ENCODE data around the gene CACNG4. TPM values are rescaled to one million over a fixed set of nuclear protein-coding genes. Genes with fewer than 3 reads are reported as not detected.

CACNG4 gene
- total and polyA plus RNA-seq, 2 experiments from 2014 or later: 1.6 to 4.1 TPM

- peaks cover 16% of the 10 kb centered on the region for H3K27me3 Mint-ChIP-seq (ENCODE audit: insufficient read depth, low read depth, poor library complexity)
- H3K36me3 Mint-ChIP-seq (ENCODE audit: low read depth): peaks cover under 1% of the 10 kb centered on the region; the same call in 1 of the 3 replicates
- peaks cover under 1% of the 10 kb centered on the region for H3K9me3 Mint-ChIP-seq
- Histone ChIP-seq H3K27ac (ENCODE audit: low read depth) (no peak overlapping the region), H3K36me3 (ENCODE audit: insufficient read depth) (no peaks in the 10 kb centered on the region), H3K27me3 (ENCODE audit: insufficient read depth) (no peaks in the 10 kb centered on the region), H4K20me1 (replicated peaks; ENCODE audit: insufficient read depth) (no peaks in the 10 kb centered on the region), H3K4me1 (ENCODE audit: insufficient read depth) (peaks cover 4% of the 10 kb centered on the region), H3F3A (replicated peaks; ENCODE audit: low read depth) (no peaks in the 10 kb centered on the region), H3K9me2 (ENCODE audit: insufficient read depth) (no peaks in the 10 kb centered on the region), H3K4me3 (no peak overlapping the region), H2AFZ (peak overlapping the region; percentile 87), H3K79me2 (replicated peaks; ENCODE audit: insufficient read depth) (no peaks in the 10 kb centered on the region), H3K4me2 (no peak overlapping the region)
- peaks cover 15% of the 10 kb centered on the region for H3K4me1 Mint-ChIP-seq
- DNase-seq (ENCODE audit: low spot score) (no peak), ATAC-seq (no peak)
- TF ChIP-seq ZNF462 (CRISPR knock-in tag; IDR thresholded peaks at IDR 0.05) (no peak), CTCF (conservative IDR thresholded peaks at IDR 0.05; ENCODE audit: low read depth in 2 of 2) (no peak), POLR2AphosphoS5 (IDR thresholded peaks at IDR 0.05; ENCODE audit: low read depth) (no peak)
- no peak overlapping the region for H3K27ac Mint-ChIP-seq
- H3K4me3 Mint-ChIP-seq: no peak overlapping the region
These were observed 21.0 kb upstream of the CACNG4 start for GRCh38 chr17:66943484-66943883.

All from GM23338 (cell line).